Endothelial cell (in vitro differentiated cells): ENCODE measurements around the gene CHST11. TPM values are rescaled to one million over a fixed set of nuclear protein-coding genes. Genes with fewer than 3 reads are reported as not detected.

Source experiments
- DNase-seq: peaks from one replicate; pipeline ENCODE4 v3.0.0; 2021; ENCODE audit warnings: low spot score
- H3K27ac Mint-ChIP-seq: one replicate; pipeline ENCODE4 v1.8.0; 2021; ENCODE audit warnings: mixed read lengths, inconsistent platforms; ENCODE audit not compliant: unreplicated experiment
- H3K27me3 Mint-ChIP-seq: one replicate; pipeline ENCODE4 v1.8.0; 2021; ENCODE audit warnings: mild to moderate bottlenecking, moderate library complexity, mixed read lengths, inconsistent platforms; ENCODE audit not compliant: unreplicated experiment
- H3K36me3 Mint-ChIP-seq: one replicate; pipeline ENCODE4 v1.8.0; 2021; ENCODE audit warnings: mild to moderate bottlenecking, low read depth, mixed read lengths, inconsistent platforms; ENCODE audit not compliant: unreplicated experiment
- H3K4me1 Mint-ChIP-seq: one replicate; pipeline ENCODE4 v1.8.0; 2021; ENCODE audit warnings: mild to moderate bottlenecking, mixed read lengths, inconsistent platforms; ENCODE audit not compliant: unreplicated experiment
- H3K4me3 Mint-ChIP-seq: one replicate; pipeline ENCODE4 v1.8.0; 2021; ENCODE audit warnings: mild to moderate bottlenecking, mixed read lengths, inconsistent platforms; ENCODE audit not compliant: unreplicated experiment
- H3K9me3 Mint-ChIP-seq: one replicate; pipeline ENCODE4 v1.8.0; 2021; ENCODE audit warnings: mixed read lengths, inconsistent platforms; ENCODE audit not compliant: unreplicated experiment
- CTCF ChIP-seq: fragments of 200-600 bp; sonication (generic); IDR thresholded peaks from one replicate; pipeline ENCODE4 v1.5.0; 2021; ENCODE audit warnings: antibody characterized with exemption; ENCODE audit not compliant: unreplicated experiment
- total RNA-seq: library from RNA; stranded (reverse); fragmentation: NEBNext Ultra II Directional; extraction: Animal tissue kit (Norgen Biotek cat#: 25700); gene quantifications from one replicate; pipeline ENCODE4 v1.2.1, GENCODE V29; 2021; ENCODE audit not compliant: unreplicated experiment

Gene CHST11
- total RNA-seq, 1 donor from 2014 or later: 11.8 TPM

GRCh38 chr12:104665296-104665695 lies 208.5 kb downstream of the CHST11 start:
- Mint-ChIP-seq H3K4me3 (no peak overlapping the region), H3K27ac (no peak overlapping the region), H3K4me1 (no peaks in the 10 kb centered on the region), H3K36me3 (no peaks in the 10 kb centered on the region), H3K9me3 (no peaks in the 10 kb centered on the region), H3K27me3 (no peaks in the 10 kb centered on the region)
- DNase-seq: no peak
- no peak for TF ChIP-seq CTCF

- no peak for DNase-seq
- Mint-ChIP-seq H3K27ac (no peak overlapping the region), H3K27me3 (peaks cover 7% of the 10 kb centered on the region), H3K9me3 (no peaks in the 10 kb centered on the region), H3K4me1 (peaks cover 9% of the 10 kb centered on the region), H3K4me3 (no peak overlapping the region), H3K36me3 (no peaks in the 10 kb centered on the region)
- TF ChIP-seq CTCF: no peak
These were observed 210.4 kb downstream of the CHST11 start for GRCh38 chr12:104667139-104667538.

GRCh38 chr12:104668274-104668718 lies 211.5 kb downstream of the CHST11 start:
- no peak overlapping the region for H3K4me3 Mint-ChIP-seq
- TF ChIP-seq CTCF: no peak
- H3K36me3 Mint-ChIP-seq: no peaks in the 10 kb centered on the region
- H3K27ac Mint-ChIP-seq: no peak overlapping the region
- H3K27me3 Mint-ChIP-seq: peaks cover 7% of the 10 kb centered on the region
- DNase-seq: no peak
- peaks cover 9% of the 10 kb centered on the region for H3K4me1 Mint-ChIP-seq
- H3K9me3 Mint-ChIP-seq: no peaks in the 10 kb centered on the region

- Mint-ChIP-seq H3K27ac (no peak overlapping the region), H3K27me3 (peaks cover 7% of the 10 kb centered on the region), H3K4me1 (peaks cover 9% of the 10 kb centered on the region), H3K36me3 (no peaks in the 10 kb centered on the region), H3K9me3 (no peaks in the 10 kb centered on the region), H3K4me3 (no peak overlapping the region)
- no peak for TF ChIP-seq CTCF
- no peak for DNase-seq
These were observed 212.5 kb downstream of the CHST11 start for GRCh38 chr12:104669089-104669721.

- H3K36me3 Mint-ChIP-seq: no peaks in the 10 kb centered on the region
- no peak overlapping the region for H3K27ac Mint-ChIP-seq
- TF ChIP-seq CTCF: no peak
- peaks cover 9% of the 10 kb centered on the region for H3K4me1 Mint-ChIP-seq
- no peak overlapping the region for H3K4me3 Mint-ChIP-seq
- H3K9me3 Mint-ChIP-seq: no peaks in the 10 kb centered on the region
- H3K27me3 Mint-ChIP-seq: peaks cover 7% of the 10 kb centered on the region
- DNase-seq: no peak
These were observed 213.1 kb downstream of the CHST11 start for GRCh38 chr12:104669851-104670337.
